Measurements from ENCODE around the gene ANAPC5.
"Not testable (repeated sequence)": the region's sequence is repeated elsewhere in the genome, so short reads cannot be mapped to it uniquely, and the experiment has no call there.

Gene ANAPC5

DNA sequence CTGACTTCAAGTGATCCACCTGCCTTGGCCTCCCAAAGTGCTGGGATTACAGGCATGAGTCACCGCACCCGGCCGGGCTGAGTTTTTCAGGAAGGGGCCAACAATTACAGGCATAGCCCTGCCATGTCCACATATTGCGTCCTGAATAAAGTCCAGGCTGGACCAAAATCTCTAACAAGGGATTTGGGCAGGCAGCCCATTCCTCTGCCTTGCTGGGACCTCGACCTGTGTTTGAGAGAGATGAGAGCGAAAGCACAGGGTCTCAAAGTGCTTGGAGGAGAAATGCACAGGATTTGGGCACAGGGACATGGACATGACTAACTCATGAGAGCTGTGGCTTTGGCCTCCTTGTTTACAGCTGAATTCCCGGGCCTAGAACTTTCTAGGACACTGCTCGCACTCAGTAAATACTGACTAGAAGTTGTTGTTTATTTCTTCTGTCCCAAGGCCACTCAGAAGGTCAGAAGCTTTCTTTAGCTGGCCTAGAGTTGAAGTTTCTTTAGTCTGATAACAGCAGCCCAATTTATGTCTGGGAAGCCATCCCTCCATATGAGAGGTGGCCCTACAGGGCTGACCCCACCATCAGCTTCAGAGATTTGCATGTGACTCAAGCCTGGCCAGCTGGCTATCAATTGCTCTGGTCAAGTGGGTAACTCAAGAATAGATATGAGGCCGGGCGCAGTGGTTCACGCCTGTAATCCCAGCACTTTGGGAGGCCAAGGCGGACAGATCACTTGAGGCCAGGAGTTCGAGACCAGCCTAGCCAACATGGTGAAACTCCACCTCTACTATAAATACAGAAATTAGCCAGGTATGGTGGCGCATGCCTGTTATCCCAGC lies 67.4 kb downstream of the ANAPC5 start:
- DNase-seq = no peak

DNA sequence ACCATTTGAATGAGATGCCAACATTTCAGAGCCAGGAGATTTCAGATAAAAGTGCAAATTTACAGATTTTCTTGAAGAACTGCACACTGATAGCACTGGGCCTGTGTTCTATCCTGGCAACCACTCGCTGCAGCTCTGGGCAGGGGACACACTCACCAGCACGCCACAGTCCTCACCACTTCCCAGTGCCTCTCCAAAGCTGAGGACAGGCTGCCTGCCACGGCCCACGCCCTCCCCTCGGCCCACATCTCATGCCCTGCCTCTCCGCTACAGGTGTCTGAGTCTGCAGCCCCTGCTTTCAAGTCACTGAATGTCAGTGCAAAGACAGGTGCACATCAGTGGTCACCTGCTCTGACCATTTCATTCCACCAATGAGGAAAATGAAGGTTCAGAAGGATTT lies 68.4 kb downstream of the ANAPC5 start:
- no peak for DNase-seq

DNA sequence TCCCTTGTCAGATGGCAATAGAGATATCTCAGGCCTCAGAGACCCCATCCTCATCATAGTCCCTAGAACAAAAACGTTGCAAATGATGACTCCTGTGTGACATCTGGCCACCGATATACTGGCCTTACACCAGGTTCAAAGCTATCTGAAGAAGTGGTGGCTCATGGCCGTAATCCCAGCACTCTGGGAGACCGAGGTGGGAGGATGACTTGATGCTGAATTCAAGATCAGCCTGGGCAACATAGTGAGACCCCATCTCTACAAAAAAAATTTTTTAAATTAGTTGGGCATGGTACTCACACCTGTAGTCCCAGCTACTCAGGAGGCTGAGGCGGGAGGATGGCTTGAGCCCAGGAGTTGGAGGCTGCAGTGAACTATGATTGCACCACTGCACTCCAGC lies 68.8 kb downstream of the ANAPC5 start:
- no peak for DNase-seq

DNA sequence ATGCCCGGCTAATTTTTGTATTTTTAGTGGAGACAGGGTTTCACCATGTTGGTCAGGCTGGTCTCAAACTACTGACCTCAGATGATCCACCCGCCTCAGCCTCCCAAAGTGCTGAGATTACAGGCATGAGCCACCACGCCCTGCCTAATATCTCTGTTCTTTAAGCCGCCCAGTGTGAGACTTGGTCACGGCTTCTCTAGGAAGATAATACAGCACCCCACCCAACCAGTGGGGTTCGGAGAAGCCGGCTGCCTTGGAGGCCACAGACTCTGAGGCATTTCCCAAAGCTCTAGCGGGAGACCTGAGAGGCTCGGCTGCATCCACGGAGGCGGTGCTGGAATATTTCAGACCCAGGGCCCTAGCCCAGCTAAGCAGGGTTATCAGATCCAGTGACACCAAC lies 69.3 kb downstream of the ANAPC5 start:
- not testable (repeated sequence) for DNase-seq

DNA sequence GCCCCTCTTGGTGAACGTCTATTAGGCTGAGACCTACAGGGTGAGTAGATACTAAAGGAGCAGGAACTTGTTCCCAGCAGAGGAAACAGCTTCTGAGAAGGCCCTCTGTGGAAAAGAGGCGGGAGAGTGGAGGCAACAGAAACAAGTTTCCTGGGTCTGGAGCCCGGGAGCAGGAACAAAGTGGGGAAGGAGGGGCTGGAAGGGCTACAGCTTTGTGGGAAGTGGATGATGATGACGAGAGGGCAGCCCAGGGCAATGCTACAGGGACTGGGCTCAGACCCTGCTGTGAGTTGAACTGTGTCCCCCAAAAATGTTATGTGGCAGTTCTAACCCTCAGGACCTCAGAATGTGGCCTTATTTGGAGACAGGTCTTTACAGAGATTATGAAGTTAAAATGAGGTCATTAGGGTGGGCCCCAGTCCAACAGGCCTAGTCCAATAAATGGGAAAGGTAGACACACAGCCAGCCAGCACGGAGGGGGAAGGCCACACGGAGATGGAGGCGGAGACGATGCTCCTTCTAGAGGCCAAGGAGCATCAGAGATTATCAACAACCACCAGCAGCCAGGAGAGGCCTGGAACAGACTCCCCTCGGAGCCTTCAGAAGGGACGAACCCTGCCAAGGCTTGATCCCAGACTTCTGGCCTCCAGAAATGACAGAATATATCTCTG lies 70.0 kb downstream of the ANAPC5 start:
- no peak for DNase-seq

DNA sequence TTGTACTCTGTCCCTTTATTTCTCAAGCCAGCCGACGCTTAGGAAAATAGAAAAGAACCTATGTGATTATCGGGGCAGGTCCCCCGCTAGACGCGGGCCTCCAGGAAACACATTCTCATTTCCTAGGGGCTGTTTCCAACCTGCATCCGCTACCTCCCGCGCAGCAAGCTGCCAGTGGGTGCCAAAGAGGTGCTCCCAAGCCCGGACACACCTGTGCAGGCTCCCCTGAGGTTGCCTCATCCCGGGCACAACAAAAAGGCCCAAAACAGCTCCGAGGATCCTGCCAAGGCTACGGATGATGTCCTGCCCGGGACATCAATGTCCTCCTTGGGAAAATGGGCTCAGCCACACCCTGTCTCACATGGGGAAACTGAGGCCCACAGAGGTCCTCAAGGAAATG lies 71.1 kb downstream of the ANAPC5 start:
- not testable (repeated sequence) for DNase-seq

DNA sequence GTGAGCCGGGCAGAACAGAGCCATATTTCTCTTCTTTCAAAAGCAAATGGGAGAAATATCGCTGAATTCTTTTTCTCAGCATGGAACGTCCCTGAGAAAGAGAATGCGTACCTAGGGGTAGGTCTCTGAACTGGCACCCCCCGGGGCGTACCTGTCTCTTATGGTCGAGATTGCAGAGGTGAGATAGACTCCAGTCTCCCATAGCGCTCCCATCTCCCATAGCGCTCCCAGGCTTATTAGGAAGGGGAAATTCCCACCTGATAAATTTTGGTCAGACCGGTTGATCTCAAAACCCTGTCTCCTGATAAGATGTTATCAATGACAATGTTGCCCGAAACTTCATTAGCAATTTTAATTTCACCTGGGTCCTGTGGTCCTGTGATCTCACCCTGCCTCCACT lies 71.7 kb downstream of the ANAPC5 start:
- not testable (repeated sequence) for DNase-seq

DNA sequence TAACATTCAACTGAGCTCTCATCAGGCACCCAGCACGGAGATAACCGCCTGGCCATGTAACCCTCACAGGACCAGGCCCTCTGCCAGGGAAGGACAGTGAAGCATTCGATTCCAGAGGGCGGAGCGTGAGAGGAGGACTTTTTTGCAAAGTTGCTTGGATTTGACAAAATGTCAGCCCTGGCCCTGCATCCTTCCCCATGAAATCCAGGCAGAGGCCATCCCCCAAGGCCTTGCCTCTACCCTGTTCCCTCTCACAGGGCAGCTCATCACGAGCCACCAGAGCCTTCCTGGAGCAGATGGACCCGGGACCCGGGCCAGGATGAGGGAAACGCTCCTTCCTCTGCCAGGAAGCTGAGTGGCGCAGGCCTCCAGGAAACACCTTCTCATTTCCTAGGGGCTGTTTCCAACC lies 72.7 kb downstream of the ANAPC5 start:
- DNase-seq = no peak

DNA sequence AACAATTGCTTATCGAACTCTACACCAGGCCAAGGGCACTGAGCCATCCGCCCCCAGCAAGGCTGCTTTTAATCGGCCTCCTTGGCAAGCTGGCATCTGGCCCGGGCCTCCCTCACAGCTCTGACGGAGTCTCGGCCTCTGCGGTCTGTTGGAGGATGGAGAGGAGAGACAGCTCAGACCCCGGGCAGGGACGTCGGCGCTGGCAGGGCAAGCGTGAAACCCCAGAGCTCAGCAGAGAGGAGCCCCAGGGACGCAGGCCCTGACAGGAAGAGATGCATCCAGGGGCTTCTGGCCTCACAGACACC lies 73.2 kb downstream of the ANAPC5 start:
- DNase-seq = no peak

DNA sequence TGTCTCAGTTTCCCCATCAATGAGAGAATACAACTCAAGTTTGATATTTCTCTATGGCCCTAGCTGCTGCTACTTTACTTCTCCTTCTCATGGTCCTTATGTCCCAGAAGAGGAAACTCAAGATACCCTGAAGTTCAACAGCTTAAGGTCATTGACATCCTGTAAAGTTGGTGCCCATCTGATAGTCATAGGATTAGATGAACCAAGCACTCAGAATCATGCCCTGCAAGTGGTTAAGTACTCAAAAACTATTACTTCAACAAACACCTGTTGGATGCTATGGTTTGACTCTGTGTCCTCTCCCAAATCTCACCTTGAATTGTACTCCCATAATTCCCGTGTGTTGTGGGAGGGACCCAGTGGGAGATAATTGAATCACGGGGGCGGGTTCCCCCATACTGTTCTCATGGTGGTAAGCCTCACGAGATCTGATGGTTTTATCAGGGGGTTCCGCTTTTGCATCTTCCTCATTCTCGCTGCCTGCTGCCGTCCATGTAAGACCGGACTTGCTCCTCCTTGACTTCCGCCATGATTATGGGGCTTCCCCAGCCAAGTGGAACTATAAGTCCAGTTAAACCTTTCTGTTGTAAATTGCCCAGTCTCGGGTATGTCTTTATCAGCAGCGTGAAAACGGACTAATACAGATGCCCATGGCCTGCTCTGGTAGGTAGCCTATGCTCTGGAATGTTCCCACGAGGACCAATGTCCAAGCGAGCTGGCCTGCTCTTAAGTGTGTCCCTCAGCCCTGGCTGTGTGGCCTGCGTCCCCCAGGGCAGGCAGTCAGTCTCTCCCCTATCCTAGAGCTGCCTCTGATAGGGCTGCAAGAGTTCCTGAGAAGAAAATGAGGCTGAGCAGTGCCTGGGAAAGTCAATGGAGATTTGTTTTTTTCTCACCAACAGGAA lies 73.8 kb downstream of the ANAPC5 start:
- DNase-seq = no peak

DNA sequence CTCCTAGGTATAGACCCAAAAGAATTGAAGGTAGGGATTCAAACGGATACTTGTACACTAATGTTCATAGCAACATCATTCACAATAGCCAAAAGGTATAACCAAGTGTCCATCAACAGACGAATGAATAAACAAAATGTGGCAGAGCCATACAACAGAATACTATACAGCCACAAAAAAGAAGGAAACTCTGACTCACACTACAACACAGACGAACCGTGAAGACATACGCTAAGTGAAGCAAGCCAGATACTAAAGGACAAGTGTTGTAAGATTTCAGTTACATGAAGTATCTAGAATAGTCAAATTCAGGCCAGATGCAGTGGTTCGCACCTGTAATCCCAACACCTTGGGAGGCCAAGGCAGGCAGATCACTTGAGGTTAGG lies 74.8 kb downstream of the ANAPC5 start:
- no peak for DNase-seq

DNA sequence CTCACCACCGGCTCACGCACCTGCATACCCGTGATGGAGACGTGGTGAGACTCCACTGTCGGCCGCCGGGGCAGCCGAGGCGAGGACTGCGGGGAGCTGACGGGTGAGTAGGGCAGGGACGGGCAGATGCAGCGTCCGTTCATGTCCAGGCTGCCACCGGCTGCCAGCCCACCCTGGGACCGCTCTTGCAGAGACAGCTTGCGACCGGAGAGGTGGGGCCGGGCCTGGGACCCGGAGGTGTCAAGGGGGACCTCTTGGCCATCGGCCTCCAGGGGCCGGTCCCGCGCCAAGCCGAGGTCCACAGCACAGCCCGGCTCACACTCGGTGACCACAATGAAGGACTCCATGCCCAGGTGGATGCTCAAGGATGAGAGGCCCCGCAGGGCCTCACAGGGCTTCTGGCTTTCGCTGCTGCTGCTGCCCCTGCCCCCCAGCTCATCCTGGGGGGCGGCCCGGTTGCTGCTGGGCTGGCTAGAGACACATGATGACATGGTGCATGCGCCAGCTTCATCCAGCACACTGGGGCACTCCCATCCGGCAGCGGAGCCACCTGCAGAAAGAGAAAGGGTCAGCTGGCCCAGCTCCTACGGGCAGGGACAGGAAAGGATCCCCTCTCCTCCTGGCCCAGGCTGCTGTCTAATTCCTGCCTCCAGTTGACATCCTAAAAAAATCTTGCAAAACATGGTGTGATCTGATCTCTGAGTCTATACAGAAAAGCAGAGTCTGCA lies 78.0 kb downstream of the ANAPC5 start:
- no peak for DNase-seq

DNA sequence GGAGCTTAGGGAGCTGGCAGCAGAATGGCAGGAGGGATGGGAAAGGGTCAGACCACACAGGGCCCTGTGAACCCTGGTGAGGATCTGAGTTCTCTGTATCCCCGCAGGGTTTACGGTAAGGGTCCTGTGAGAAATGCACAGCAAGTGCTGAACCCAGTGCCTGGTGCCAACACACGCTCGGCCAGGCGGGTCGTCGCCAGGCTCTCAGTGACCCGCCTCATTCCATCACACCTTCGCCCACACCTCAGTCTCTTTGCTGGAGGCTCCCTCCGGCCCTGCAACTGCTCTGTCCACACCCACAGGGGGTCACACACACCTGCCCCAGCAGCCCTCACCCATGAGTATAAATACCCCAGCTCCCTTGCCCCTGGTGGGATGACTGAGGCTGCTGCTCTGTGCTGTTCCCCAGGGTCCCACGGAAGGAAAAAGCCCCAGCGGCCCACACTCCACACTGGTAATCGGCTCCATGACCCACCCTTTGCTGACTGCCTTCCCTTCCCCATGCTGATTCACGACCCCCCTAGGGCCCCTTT lies 78.8 kb downstream of the ANAPC5 start:
- no peak for DNase-seq

DNA sequence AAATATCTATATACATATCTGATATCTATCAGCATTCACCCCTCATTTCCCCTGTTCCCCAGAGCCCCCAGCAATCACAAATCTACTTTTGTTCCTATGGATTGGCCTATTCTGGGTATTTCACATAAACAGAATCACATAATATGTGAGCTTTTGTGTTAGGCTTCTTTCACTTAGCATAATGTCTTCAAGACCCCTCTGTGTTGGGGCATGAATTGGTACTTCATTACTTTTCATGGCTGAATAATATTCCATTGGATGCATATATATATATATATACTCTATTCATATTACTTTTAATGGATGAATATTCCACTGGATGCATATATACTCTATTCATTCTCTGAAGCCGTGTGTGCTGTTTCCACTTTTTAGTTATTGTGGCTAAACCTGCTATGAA lies 84.4 kb downstream of the ANAPC5 start:
- no peak for DNase-seq

DNA sequence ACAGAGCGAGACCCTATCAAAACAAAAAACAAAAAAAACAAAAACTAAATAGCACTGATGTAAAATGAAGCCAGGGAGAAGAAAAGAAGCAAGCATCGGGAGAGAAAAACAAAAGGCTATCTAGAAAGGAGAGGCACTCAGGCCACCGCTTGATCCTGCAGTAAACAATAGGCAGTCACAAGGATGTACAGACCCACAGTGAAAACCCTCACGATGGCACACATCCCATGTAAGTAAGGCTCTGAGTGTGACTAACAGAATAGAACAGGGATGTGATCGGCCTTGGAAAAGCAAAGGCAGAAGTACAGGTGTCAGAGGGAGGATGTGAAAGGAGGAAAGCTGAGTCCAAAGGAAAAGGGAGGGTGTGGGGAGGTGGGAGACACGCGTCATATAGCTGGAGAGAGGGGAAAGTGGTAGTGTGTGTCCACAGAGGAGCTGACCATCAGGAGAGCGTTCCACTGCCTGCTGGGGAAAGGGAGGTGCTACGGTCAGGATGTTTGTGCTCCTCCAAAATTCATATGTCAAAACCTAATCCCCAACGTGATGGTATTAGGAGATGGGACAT lies 87.2 kb downstream of the ANAPC5 start:
- DNase-seq = no peak

DNA sequence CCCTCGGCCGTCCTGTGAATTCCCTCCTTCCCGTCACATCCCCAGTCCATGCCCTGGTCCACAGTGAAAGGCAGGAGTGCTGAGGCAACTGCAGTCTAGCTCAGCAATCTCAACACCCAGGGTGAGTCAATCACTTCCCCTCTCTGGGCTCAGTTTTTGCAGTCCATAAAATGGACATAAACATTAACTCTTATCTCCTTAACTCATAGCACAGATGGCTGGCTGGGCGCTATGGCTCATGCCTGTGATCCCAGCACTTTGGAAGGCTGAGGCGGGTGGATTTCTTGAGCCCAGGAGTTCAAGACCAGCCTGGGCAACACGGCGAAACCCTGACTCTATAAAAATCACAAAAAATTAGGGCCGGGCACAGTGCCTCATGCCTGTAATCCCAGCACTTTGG lies 88.1 kb downstream of the ANAPC5 start:
- no peak for DNase-seq

DNA sequence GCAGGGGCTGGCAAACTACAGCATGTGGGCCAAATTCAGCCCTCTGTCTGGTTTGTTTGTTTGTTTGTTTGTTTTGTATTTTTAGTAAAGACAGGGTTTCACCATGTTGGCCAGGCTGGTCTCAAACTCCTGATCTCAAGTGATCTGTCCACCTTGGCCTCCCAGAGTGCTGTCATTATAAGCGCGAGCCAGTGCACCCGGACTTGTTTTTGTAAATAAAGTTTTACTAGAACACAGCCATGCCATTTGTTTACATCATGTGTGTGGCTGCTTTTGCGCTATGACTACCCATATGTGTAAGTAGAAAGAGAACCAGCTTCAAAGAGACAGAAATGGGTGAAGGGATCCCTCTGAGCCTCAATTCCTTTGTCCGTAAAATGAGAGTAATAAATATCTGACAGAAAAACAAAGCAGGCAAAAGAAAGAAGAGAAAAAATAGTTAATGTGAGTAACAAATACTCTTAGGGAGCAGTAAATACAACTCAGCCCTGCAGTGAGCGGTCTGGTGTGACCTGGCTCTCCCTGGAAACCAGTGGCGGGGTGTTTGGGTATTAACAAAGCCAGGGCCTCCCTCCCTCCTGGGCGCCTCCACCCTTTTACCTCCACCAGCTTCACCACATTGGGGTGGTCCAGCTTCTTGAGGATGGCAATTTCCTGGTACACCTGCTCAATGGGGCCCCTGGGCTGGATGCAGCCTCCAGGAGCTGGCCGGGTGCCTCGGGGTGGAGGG lies 88.8 kb downstream of the ANAPC5 start:
- no peak for DNase-seq

DNA sequence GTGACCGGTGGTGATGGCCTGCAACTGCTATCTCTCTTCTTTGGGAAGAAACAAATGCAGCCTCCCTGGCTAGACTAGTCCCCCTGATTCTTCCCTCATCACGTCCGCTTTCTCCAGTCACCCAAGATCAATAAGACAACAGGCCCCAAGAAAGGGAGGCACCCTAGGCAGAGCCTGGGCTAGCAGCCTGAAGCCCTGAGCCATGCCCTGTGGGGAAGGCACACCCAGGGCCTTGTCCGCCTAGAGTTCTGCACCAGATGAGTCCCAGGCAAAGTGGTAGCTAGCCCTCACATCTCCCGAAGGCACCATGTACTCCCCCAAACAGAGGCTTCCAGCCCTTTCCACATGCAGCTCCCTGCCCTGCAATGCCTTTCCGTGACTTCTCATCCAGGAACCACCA lies 90.8 kb downstream of the ANAPC5 start:
- no peak for DNase-seq

DNA sequence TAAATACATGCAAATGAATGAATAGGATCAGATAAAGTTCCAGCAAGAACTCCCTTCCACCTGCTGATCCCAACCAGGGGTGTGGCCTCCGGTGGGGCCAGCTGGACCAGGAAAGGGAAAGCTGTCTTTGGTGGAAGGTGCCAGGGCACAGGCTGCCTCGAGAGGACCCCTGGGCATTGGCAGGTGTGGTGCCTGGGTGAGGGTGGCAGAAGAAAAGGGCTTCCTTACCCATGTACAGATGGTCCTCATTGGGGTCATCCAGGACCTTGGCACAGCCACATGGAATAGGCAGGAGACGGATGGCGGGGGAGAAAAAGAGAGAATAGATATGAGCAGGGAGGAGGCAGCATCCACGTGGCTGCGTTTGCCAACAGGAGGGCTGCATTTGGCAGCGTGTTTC lies 92.1 kb downstream of the ANAPC5 start:
- DNase-seq = no peak

DNA sequence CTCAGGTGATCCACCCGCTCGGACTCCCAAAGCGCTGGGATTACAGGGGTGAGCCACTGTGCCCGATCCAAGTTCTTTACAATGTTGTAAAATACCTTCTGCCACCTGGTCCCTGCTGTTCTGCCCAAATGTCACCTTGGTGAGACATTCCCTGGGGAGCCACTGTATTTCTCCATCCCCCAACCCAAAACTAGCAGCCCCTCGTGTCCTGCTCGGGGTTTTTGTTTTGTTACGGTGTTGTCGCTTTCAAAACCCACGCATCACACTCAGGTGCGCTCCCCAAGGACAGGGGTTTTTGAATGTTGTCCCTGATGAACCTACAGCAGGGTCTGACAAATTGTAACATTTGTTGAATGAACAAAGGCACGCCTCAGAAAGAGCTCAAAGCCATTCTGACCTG lies 93.1 kb downstream of the ANAPC5 start:
- DNase-seq = no peak

Data from T-helper 2 cell (primary cell).